IMR-90 (cell line): Measurements from ENCODE around the gene SDK1. TPM values are rescaled to one million over a fixed set of nuclear protein-coding genes. Genes with fewer than 3 reads are reported as not detected.

Experiments used
- ATAC-seq: fragments of 200-7000 bp; cut with Tn5 transposase; 2 replicates; pipeline ENCODE4 v1.9.1; 2020; ENCODE audit warnings: low read depth, mild to moderate bottlenecking, moderate library complexity
- BruUV-seq: library from RNA; stranded (reverse); fragments of 400-500 nt; replicated peaks from 2 replicates; lab custom pipeline; 2021; lab: Mats Ljungman, UMichigan
- CTCF ChIA-PET: fragments of 300-600 bp; formaldehyde crosslinking; extraction: SDS; loops from one replicate; lab custom pipeline; 2021; ENCODE audit warnings: antibody characterized with exemption; lab: Yijun Ruan, JAX
- POLR2A ChIA-PET: fragments of 300-600 bp; sonication (Branson Sonifier 250); formaldehyde crosslinking; loops from one replicate; lab custom pipeline; 2022; ENCODE audit warnings: antibody characterized with exemption; ENCODE audit not compliant: unreplicated experiment; lab: Charles Lee
- DNase-seq: peaks from one replicate; pipeline ENCODE4 v3.0.0; 2013
- H2AFZ ChIP-seq: replicated peaks from 2 replicates; pipeline ENCODE3; 2013; ENCODE audit warnings: low read length, mild to moderate bottlenecking; ENCODE audit not compliant: poor library complexity
- H2AK5ac ChIP-seq: 2 replicates; pipeline ENCODE4 v1.6.1; 2013; ENCODE audit warnings: low read depth, low read length, inconsistent platforms
- H2AK9ac ChIP-seq: replicated peaks from 2 replicates; pipeline ENCODE3; 2013; ENCODE audit warnings: mild to moderate bottlenecking, low read depth, low read length, moderate library complexity; ENCODE audit not compliant: poor library complexity
- H2BK120ac ChIP-seq: 2 replicates; pipeline ENCODE4 v1.6.1; 2013; ENCODE audit warnings: low read depth, low read length, inconsistent platforms
- H2BK15ac ChIP-seq: 3 replicates; pipeline ENCODE4 v1.6.1; 2013; ENCODE audit warnings: low read depth, low read length, inconsistent platforms
- H2BK20ac ChIP-seq: 2 replicates; pipeline ENCODE4 v1.6.1; 2013; ENCODE audit warnings: low read depth, mild to moderate bottlenecking, inconsistent platforms, low read length, moderate library complexity
- H2BK5ac ChIP-seq: 2 replicates; pipeline ENCODE4 v1.6.1; 2013; ENCODE audit warnings: mild to moderate bottlenecking, low read depth, low read length, inconsistent platforms; ENCODE audit not compliant: poor library complexity, severe bottlenecking
- H3K14ac ChIP-seq: replicated peaks from 2 replicates; pipeline ENCODE4 v1.6.1; 2013; ENCODE audit warnings: low read depth, low read length, inconsistent platforms
- H3K18ac ChIP-seq: 2 replicates; pipeline ENCODE4 v1.6.1; 2013; ENCODE audit warnings: low read depth, low read length, control low read depth
- H3K23ac ChIP-seq: 2 replicates; pipeline ENCODE4 v1.6.1; 2013; ENCODE audit warnings: low read depth, low read length, inconsistent platforms
- H3K27ac ChIP-seq: 2 replicates; pipeline ENCODE4 v1.5.1; 2013; ENCODE audit warnings: mild to moderate bottlenecking, control low read depth, low read length; ENCODE audit not compliant: insufficient read depth
- H3K27me3 ChIP-seq: 2 replicates; pipeline ENCODE4 v1.6.1; 2013; ENCODE audit warnings: low read length; ENCODE audit not compliant: control insufficient read depth, insufficient read depth
- H3K36me3 ChIP-seq: 2 replicates; pipeline ENCODE4 v1.6.1; 2013; ENCODE audit warnings: low read length, mixed read lengths; ENCODE audit not compliant: control insufficient read depth, insufficient read depth
- H3K4ac ChIP-seq: 2 replicates; pipeline ENCODE4 v1.6.1; 2013; ENCODE audit warnings: low read depth, low read length, inconsistent platforms
- H3K4me1 ChIP-seq: 2 replicates; pipeline ENCODE4 v1.6.1; 2013; ENCODE audit warnings: low read length, mixed read lengths; ENCODE audit not compliant: control insufficient read depth, insufficient read depth
- H3K4me2 ChIP-seq: 2 replicates; pipeline ENCODE4 v1.6.1; 2013; ENCODE audit warnings: low read depth, mild to moderate bottlenecking, control low read depth, low read length, moderate library complexity
- H3K4me3 ChIP-seq: 2 replicates; pipeline ENCODE4 v1.5.1; 2013; ENCODE audit warnings: low read depth, mild to moderate bottlenecking, control low read depth, low read length, moderate library complexity; ENCODE audit not compliant: insufficient read depth
- H3K56ac ChIP-seq: 2 replicates; pipeline ENCODE4 v1.6.1; 2013; ENCODE audit warnings: low read length, inconsistent platforms; ENCODE audit not compliant: insufficient read depth; ENCODE audit errors: extremely low read depth
- H3K79me1 ChIP-seq, 2 experiments: 2 replicates each; pipeline ENCODE4 v1.6.1; 2013; ENCODE audit warnings: low read length in 2 of 2, inconsistent platforms in 1 of 2, low read depth in 1 of 2
- H3K9ac ChIP-seq: 2 replicates; pipeline ENCODE4 v1.6.1; 2013; ENCODE audit warnings: low read depth, low read length, control low read depth
- H3K9me1 ChIP-seq: 2 replicates; pipeline ENCODE4 v1.6.1; 2013; ENCODE audit warnings: low read length, inconsistent platforms; ENCODE audit not compliant: insufficient read depth
- H3K9me3 ChIP-seq: 2 replicates; pipeline ENCODE4 v1.6.1; 2013; ENCODE audit warnings: low read length; ENCODE audit not compliant: control insufficient read depth, insufficient read depth
- H4K20me1 ChIP-seq: 2 replicates; pipeline ENCODE4 v1.6.1; 2013; ENCODE audit warnings: low read length, inconsistent platforms; ENCODE audit not compliant: insufficient read depth
- H4K5ac ChIP-seq: 2 replicates; pipeline ENCODE4 v1.6.1; 2013; ENCODE audit warnings: mild to moderate bottlenecking, low read depth, low read length, control low read depth
- H4K8ac ChIP-seq, 2 experiments: 2 replicates each; pipeline ENCODE4 v1.6.1; 2013; ENCODE audit warnings: low read depth in 2 of 2, low read length in 2 of 2, control low read depth in 1 of 2, inconsistent platforms in 1 of 2
- H4K91ac ChIP-seq: 2 replicates; pipeline ENCODE4 v1.6.1; 2013; ENCODE audit warnings: low read depth, low read length, inconsistent platforms; ENCODE audit not compliant: insufficient read depth
- BHLHE40 ChIP-seq: fragments of 150-350 bp; IDR thresholded peaks from 2 replicates; pipeline ENCODE4 v1.6.1; 2016; ENCODE audit warnings: mild to moderate bottlenecking, low read depth, low read length
- CEBPB ChIP-seq: IDR thresholded peaks from 2 replicates; pipeline ENCODE4 v1.6.1; 2012; ENCODE audit warnings: low read depth, low read length, improper control_type of control experiment
- CHD1 ChIP-seq: IDR thresholded peaks from 2 replicates; pipeline ENCODE4 v1.6.1; 2012; ENCODE audit warnings: low read depth, low read length, improper control_type of control experiment
- CTCF ChIP-seq: conservative IDR thresholded peaks from 2 replicates; pipeline ENCODE4 v1.5.1; 2012; ENCODE audit warnings: mild to moderate bottlenecking, low read depth, low read length, improper control_type of control experiment
- ELK1 ChIP-seq: fragments of 150-350 bp; IDR thresholded peaks from 2 replicates; pipeline ENCODE4 v1.6.1; 2016; ENCODE audit warnings: low read depth, mild to moderate bottlenecking, low read length, moderate library complexity, borderline replicate concordance
- FOS ChIP-seq: fragments of 150-350 bp; IDR thresholded peaks from 2 replicates; pipeline ENCODE4 v1.6.1; 2016; ENCODE audit warnings: low read depth, low read length
- MAFK ChIP-seq: IDR thresholded peaks from 2 replicates; pipeline ENCODE4 v1.6.1; 2012; ENCODE audit warnings: low read depth, low read length, improper control_type of control experiment
- MAZ ChIP-seq: IDR thresholded peaks from 2 replicates; pipeline ENCODE4 v1.6.1; 2012; ENCODE audit warnings: low read depth, mild to moderate bottlenecking, low read length, improper control_type of control experiment, moderate library complexity, borderline replicate concordance
- MXI1 ChIP-seq: IDR thresholded peaks from 2 replicates; pipeline ENCODE4 v1.6.1; 2012; ENCODE audit warnings: low read depth, mild to moderate bottlenecking, low read length, moderate library complexity, borderline replicate concordance
- NFE2L2 ChIP-seq: fragments of 150-350 bp; IDR thresholded peaks from 2 replicates; pipeline ENCODE4 v1.6.1; 2016; ENCODE audit warnings: low read depth, mild to moderate bottlenecking, low read length
- POLR2A ChIP-seq: IDR thresholded peaks from 2 replicates; pipeline ENCODE4 v1.6.1; 2012; ENCODE audit warnings: mild to moderate bottlenecking, low read depth, low read length
- RAD21 ChIP-seq: IDR thresholded peaks from 2 replicates; pipeline ENCODE4 v1.6.1; 2012; ENCODE audit warnings: low read length, improper control_type of control experiment
- RCOR1 ChIP-seq: IDR thresholded peaks from 2 replicates; pipeline ENCODE4 v1.6.1; 2012; ENCODE audit warnings: mild to moderate bottlenecking, low read length, improper control_type of control experiment; ENCODE audit not compliant: insufficient replicate concordance
- RFX5 ChIP-seq: IDR thresholded peaks from 2 replicates; pipeline ENCODE4 v1.8.0; 2012; ENCODE audit warnings: low read depth, mild to moderate bottlenecking, low read length, moderate library complexity
- SMC3 ChIP-seq: fragments of 150-350 bp; IDR thresholded peaks from 2 replicates; pipeline ENCODE4 v1.6.1; 2016; ENCODE audit warnings: low read depth, mild to moderate bottlenecking, antibody characterized with exemption, low read length, moderate library complexity
- USF2 ChIP-seq: fragments of 150-350 bp; IDR thresholded peaks from 2 replicates; pipeline ENCODE4 v1.6.1; 2017; ENCODE audit warnings: mild to moderate bottlenecking, antibody characterized with exemption, low read length, low read depth
- WGBS, 2 experiments: methylation state at CpG; one replicate each; pipeline versions ENCODE4 v1.1.5 to v1.1.7; 2013; ENCODE audit warnings: missing lambda C conversion rate in 2 of 2; ENCODE audit not compliant: insufficient read length in 1 of 2; ENCODE audit errors: extremely low coverage in 2 of 2; 5-methylcytosine and 5-hydroxymethylcytosine counted together
- dilution Hi-C: fragments of 300-500 bp; cut with HindIII; formaldehyde crosslinking; loops from one replicate; pipeline ENCODE4 v1.14.3; 2018; ENCODE audit warnings: low sequenced_read_pairs; ENCODE audit not compliant: unreplicated experiment
- in situ Hi-C: fragments of 300-500 bp; cut with MboI; formaldehyde crosslinking; loops from 3 replicates; pipeline ENCODE4 v1.14.3; 2019; ENCODE audit warnings: low sequenced_read_pairs, inconsistent platforms, mixed read lengths
- intact Hi-C: fragments of 100-400 bp; cut with micrococcal nuclease; formaldehyde crosslinking; loops from 2 replicates; pipeline ENCODE4 v1.10.0; 2022
- polyA plus RNA-seq, 3 experiments: library from polyadenylated mRNA; depleted of rRNA; stranded (reverse); fragments of >200 nt; gene quantifications; 2 replicates each; pipeline ENCODE4 v1.2.3, GENCODE V29; 2012; ENCODE audit warnings: low replicate concordance in 1 of 3
- total RNA-seq: library from RNA; depleted of rRNA; stranded (reverse); fragments of >200 nt; gene quantifications from 2 replicates; pipeline ENCODE4 v1.2.3, GENCODE V29; 2012

Gene SDK1
- total and polyA plus RNA-seq, 2 of the 4 experiments (the other 2 are of a cell fraction) = 1.5 to 1.6 TPM

- no peak overlapping the region for H4K91ac ChIP-seq
- H2AK5ac ChIP-seq = no peak overlapping the region
- no peaks in the 10 kb centered on the region for H3K4me1 ChIP-seq
- H2BK5ac ChIP-seq = no peak overlapping the region
- H2AK9ac ChIP-seq = no peak overlapping the region
- H4K20me1 ChIP-seq = no peaks in the 10 kb centered on the region
- no peak overlapping the region for H4K8ac ChIP-seq
- H2BK20ac ChIP-seq = no peak overlapping the region
- no peak overlapping the region for H3K4me2 ChIP-seq
- H2BK15ac ChIP-seq = no peak overlapping the region
- H3K27ac ChIP-seq = no peak overlapping the region
- peaks cover 14% of the 10 kb centered on the region for H3K9me3 ChIP-seq
- H4K5ac ChIP-seq = no peak overlapping the region
- no peaks in the 10 kb centered on the region for H3K79me1 ChIP-seq
- H3K56ac ChIP-seq = no peak overlapping the region
- TF ChIP-seq MAZ (no peak), RFX5 (no peak), MAFK (no peak), RCOR1 (no peak), CTCF (no peak), USF2 (no peak), RAD21 (no peak), POLR2A (no peak), CEBPB (no peak), ELK1 (no peak), NFE2L2 (no peak), SMC3 (no peak), FOS (no peak), BHLHE40 (no peak), MXI1 (no peak), CHD1 (no peak)
- dilution Hi-C loops = no loop called here
- in situ Hi-C loops = no loop called here
- no peak for ATAC-seq
- no peak overlapping the region for H3K9ac ChIP-seq
- H3K18ac ChIP-seq = no peak overlapping the region
- no peak overlapping the region for H2AFZ ChIP-seq
- no peaks in the 10 kb centered on the region for H3K36me3 ChIP-seq
- no peak overlapping the region for H3K23ac ChIP-seq
- WGBS, 2 experiments = 92% methylated on average over 5 of the region's 13 CpGs; no CpG with 5 or more reads in 1 of the 2 experiments
- H3K9me1 ChIP-seq = no peaks in the 10 kb centered on the region
- no peaks in the 10 kb centered on the region for H3K27me3 ChIP-seq
- DNase-seq = no peak
- no peak overlapping the region for H2BK120ac ChIP-seq
- H3K4ac ChIP-seq = no peak overlapping the region
- BruUV-seq = no TSS peak
- ChIA-PET POLR2A (no interaction called here), CTCF (no interaction called here)
- intact Hi-C loops = no loop called here
- H3K14ac ChIP-seq = no peak overlapping the region
- H3K4me3 ChIP-seq = no peak overlapping the region
These were observed 862.6 kb downstream of the SDK1 start for GRCh38 chr7:4163565-4164203.
